Caco-2 (cell line): ENCODE results near the gene DLG2. TPM values are rescaled to one million over a fixed set of nuclear protein-coding genes. Genes with fewer than 3 reads are reported as not detected.

ENCODE experiments used
- BruUV-seq: library from RNA; stranded (reverse); fragments of 400-500 nt; replicated peaks from 2 replicates; lab custom pipeline; 2021; lab: Mats Ljungman, UMichigan
- CTCF ChIA-PET: fragments of 300-600 bp; sonication (Branson Sonifier 250); formaldehyde crosslinking; loops from one replicate; lab custom pipeline; 2022; ENCODE audit warnings: antibody characterized with exemption; lab: Charles Lee
- POLR2A ChIA-PET: fragments of 300-600 bp; sonication (Branson Sonifier 250); formaldehyde crosslinking; loops from one replicate; lab custom pipeline; 2022; ENCODE audit warnings: antibody characterized with exemption; lab: Charles Lee
- DNase-seq, 2 experiments: peaks; one replicate each; pipeline versions ENCODE4 v3.0.0 to v3.0.0-alpha.2; 2020 to 2022
- H3K27me3 ChIP-seq: replicated peaks from 2 replicates; pipeline ENCODE4 v1.6.0; 2011; ENCODE audit warnings: low read length; ENCODE audit not compliant: control insufficient read depth, insufficient read depth
- H3K36me3 ChIP-seq: 2 replicates; pipeline ENCODE4 v1.5.1; 2011; ENCODE audit warnings: low read length; ENCODE audit not compliant: control insufficient read depth, insufficient read depth
- H3K4me1 ChIP-seq: fragments of 250-450 bp; sonication (Bioruptor Pico); 2 replicates; pipeline ENCODE4 v1.5.1; 2020; ENCODE audit warnings: mild to moderate bottlenecking
- H3K4me3 ChIP-seq: 2 replicates; pipeline ENCODE4 v1.5.1; 2011; ENCODE audit warnings: low read depth, mild to moderate bottlenecking, control low read depth, low read length
- H3K9me3 ChIP-seq: fragments of 250-450 bp; sonication (Bioruptor Pico); 2 replicates; pipeline ENCODE4 v1.5.1; 2020; ENCODE audit warnings: mild to moderate bottlenecking, moderate library complexity
- H3K27ac Mint-ChIP-seq: one replicate; pipeline ENCODE4 v1.8.0; 2022; ENCODE audit warnings: mixed read lengths; ENCODE audit not compliant: unreplicated experiment
- H3K27me3 Mint-ChIP-seq: one replicate; pipeline ENCODE4 v1.8.0; 2022; ENCODE audit warnings: mixed read lengths; ENCODE audit not compliant: insufficient read depth, unreplicated experiment
- H3K36me3 Mint-ChIP-seq: one replicate; pipeline ENCODE4 v1.8.0; 2022; ENCODE audit warnings: mild to moderate bottlenecking, mixed read lengths; ENCODE audit not compliant: insufficient read depth, unreplicated experiment
- H3K4me1 Mint-ChIP-seq: one replicate; pipeline ENCODE4 v1.8.0; 2022; ENCODE audit warnings: low read depth, mixed read lengths; ENCODE audit not compliant: unreplicated experiment
- H3K4me3 Mint-ChIP-seq: one replicate; pipeline ENCODE4 v1.8.0; 2022; ENCODE audit warnings: mild to moderate bottlenecking, moderate library complexity, mixed read lengths; ENCODE audit not compliant: unreplicated experiment
- H3K9me3 Mint-ChIP-seq: one replicate; pipeline ENCODE4 v1.8.0; 2022; ENCODE audit warnings: mixed read lengths; ENCODE audit not compliant: unreplicated experiment
- intact Hi-C: fragments of 100-400 bp; cut with micrococcal nuclease; formaldehyde crosslinking; loops from one replicate; pipeline ENCODE4 v1.10.0; 2022; ENCODE audit not compliant: unreplicated experiment
- total RNA-seq: library from RNA; stranded (reverse); gene quantifications from 2 replicates; pipeline ENCODE4 v1.2.3, GENCODE V29; 2022
- TF ChIP-seq, protein P1 (sequence below), 2 experiments: fragments of 200-600 bp in 1 of 2; IDR thresholded peaks; 1 replicate in 1 of 2; 2 replicates in 1 of 2; pipeline versions ENCODE4 v1.5.1 to v1.8.0; 2011 to 2022; ENCODE audit warnings: antibody characterized with exemption in 1 of 2, control low read depth in 1 of 2, inconsistent platforms in 1 of 2, low read depth in 1 of 2, low read length in 1 of 2, mild to moderate bottlenecking in 1 of 2, moderate library complexity in 1 of 2; ENCODE audit not compliant: insufficient read depth in 1 of 2, severe bottlenecking in 1 of 2, unreplicated experiment in 1 of 2

Gene DLG2
- total RNA-seq, 1 experiment from 2014 or later: 21.6 TPM

DNA sequence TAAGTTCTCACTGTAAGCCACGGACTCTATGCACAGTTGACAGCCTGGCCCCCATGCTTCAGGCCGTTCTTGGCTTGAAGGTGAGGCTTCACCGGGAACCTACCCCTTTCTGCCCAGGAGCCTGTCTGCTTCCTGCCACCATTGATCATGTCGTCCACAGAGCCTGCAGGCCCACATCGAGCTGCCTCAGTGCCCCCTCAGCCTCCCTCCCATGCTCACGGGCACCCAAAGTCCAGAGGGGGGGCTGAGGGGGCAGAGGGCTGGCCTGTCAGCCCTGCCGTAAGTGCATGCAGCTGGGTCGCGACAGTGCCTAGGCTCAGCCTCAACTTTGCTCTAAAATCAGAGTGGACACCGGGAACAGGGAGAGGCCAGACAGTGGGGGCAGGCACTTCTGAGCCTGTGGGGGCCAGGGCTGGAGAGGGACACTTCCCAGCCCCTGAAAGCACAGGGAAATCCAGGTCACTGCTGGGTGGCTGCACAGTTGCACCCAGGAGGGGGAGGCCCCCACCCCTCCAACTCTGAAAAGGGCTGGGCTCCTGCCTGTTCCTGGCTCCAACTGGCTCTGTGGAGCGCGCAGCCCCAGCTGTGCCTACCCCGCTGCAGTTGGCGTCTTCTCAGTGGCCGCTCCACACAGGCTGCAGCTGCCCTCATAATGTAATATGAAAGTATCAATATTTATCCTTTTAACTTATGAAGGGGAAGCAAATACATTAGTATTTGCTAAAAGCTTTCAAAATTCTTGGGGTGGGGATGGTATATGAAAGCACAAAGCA lies 598.6 kb downstream of the DLG2 start:
- TF ChIP-seq, protein P1, sequence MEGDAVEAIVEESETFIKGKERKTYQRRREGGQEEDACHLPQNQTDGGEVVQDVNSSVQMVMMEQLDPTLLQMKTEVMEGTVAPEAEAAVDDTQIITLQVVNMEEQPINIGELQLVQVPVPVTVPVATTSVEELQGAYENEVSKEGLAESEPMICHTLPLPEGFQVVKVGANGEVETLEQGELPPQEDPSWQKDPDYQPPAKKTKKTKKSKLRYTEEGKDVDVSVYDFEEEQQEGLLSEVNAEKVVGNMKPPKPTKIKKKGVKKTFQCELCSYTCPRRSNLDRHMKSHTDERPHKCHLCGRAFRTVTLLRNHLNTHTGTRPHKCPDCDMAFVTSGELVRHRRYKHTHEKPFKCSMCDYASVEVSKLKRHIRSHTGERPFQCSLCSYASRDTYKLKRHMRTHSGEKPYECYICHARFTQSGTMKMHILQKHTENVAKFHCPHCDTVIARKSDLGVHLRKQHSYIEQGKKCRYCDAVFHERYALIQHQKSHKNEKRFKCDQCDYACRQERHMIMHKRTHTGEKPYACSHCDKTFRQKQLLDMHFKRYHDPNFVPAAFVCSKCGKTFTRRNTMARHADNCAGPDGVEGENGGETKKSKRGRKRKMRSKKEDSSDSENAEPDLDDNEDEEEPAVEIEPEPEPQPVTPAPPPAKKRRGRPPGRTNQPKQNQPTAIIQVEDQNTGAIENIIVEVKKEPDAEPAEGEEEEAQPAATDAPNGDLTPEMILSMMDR (IDR thresholded peaks at IDR 0.05; ENCODE audit: insufficient read depth in 1 of 2, low read depth in 1 of 2, low read length in 1 of 2, severe bottlenecking in 1 of 2, unreplicated experiment in 1 of 2): no peak
- DNase-seq: no peak
- intact Hi-C loops: no loop called here
- H3K9me3 ChIP-seq: no peaks in the 10 kb centered on the region
- H3K4me1 ChIP-seq: no peaks in the 10 kb centered on the region
- no peaks in the 10 kb centered on the region for H3K27me3 Mint-ChIP-seq
- H3K27me3 ChIP-seq: no peaks in the 10 kb centered on the region
- CTCF ChIA-PET: no interaction called here
- no peaks in the 10 kb centered on the region for H3K9me3 Mint-ChIP-seq
- POLR2A ChIA-PET: no interaction called here
- H3K27ac Mint-ChIP-seq: peak overlapping the region; percentile 55
- H3K4me1 Mint-ChIP-seq: no peaks in the 10 kb centered on the region
- no TSS peak for BruUV-seq
- no peak overlapping the region for H3K4me3 ChIP-seq
- H3K4me3 Mint-ChIP-seq: no peak overlapping the region
- no peaks in the 10 kb centered on the region for H3K36me3 ChIP-seq
- no peaks in the 10 kb centered on the region for H3K36me3 Mint-ChIP-seq

DNA sequence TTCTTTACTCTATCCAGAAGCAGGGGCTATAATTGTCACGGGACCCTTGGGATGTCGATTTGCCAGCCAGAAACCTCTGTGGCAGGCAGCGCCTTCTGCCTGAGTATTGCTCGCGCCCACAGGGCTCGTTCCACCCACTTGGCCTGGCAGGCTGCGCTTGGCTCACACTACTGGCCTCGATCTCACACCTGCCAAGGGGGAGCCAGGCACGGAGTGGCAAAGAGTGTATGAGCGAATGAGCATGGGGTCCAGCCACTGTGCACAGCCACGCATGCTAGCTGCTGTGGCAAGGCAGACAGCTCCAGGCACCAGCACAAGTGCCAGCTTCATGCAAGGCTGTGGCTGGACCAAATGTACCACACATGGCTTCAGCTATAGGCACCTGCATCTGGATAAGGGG lies 599.8 kb downstream of the DLG2 start:
- no TSS peak for BruUV-seq
- Histone ChIP-seq H3K36me3 (no peaks in the 10 kb centered on the region), H3K4me3 (no peak overlapping the region), H3K4me1 (no peaks in the 10 kb centered on the region), H3K27me3 (no peaks in the 10 kb centered on the region), H3K9me3 (no peaks in the 10 kb centered on the region)
- TF ChIP-seq, protein P1 (IDR thresholded peaks at IDR 0.05; ENCODE audit: insufficient read depth in 1 of 2, low read depth in 1 of 2, low read length in 1 of 2, severe bottlenecking in 1 of 2, unreplicated experiment in 1 of 2): no peak
- ChIA-PET CTCF (no interaction called here), POLR2A (no interaction called here)
- H3K4me3 Mint-ChIP-seq: no peak overlapping the region
- no peaks in the 10 kb centered on the region for H3K9me3 Mint-ChIP-seq
- no peaks in the 10 kb centered on the region for H3K36me3 Mint-ChIP-seq
- no peaks in the 10 kb centered on the region for H3K4me1 Mint-ChIP-seq
- intact Hi-C loops: no loop called here
- no peaks in the 10 kb centered on the region for H3K27me3 Mint-ChIP-seq
- no peak for DNase-seq
- no peak overlapping the region for H3K27ac Mint-ChIP-seq

DNA sequence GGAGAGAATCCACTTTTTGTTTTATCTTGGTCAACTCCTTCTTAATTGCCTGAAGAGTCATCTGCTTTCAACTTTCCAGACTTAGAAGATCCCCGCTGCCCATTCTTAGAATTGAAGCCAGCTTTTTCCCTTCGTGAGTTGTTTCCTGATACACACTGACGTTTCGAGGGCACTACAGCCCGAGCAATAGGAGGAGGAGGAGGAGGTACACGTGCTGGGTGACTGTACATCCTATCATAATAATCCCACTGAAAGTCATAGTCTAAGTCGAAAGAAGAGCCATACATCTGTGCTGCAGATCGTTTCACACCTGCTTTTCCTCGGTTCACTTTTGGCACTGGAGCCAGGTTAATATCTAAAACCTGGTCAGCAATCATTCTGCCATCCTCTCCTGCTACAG lies 606.1 kb downstream of the DLG2 start:
- CTCF ChIA-PET: no interaction called here
- intact Hi-C loops: no loop called here
- H3K9me3 Mint-ChIP-seq: no peaks in the 10 kb centered on the region

More for the DNA sequence above, 606.1 kb downstream of the DLG2 start:
- H3K4me1 ChIP-seq: no peaks in the 10 kb centered on the region
- no peaks in the 10 kb centered on the region for H3K27me3 ChIP-seq
- no peak overlapping the region for H3K4me3 ChIP-seq
- POLR2A ChIA-PET: no interaction called here
- DNase-seq: no peak
- H3K4me1 Mint-ChIP-seq: no peaks in the 10 kb centered on the region
- no peaks in the 10 kb centered on the region for H3K9me3 ChIP-seq
- TF ChIP-seq, protein P1 (IDR thresholded peaks at IDR 0.05; ENCODE audit: insufficient read depth in 1 of 2, low read depth in 1 of 2, low read length in 1 of 2, severe bottlenecking in 1 of 2, unreplicated experiment in 1 of 2): no peak
- H3K36me3 ChIP-seq: no peaks in the 10 kb centered on the region
- no peak overlapping the region for H3K4me3 Mint-ChIP-seq
- no peaks in the 10 kb centered on the region for H3K36me3 Mint-ChIP-seq
- H3K27ac Mint-ChIP-seq: no peak overlapping the region
- no TSS peak for BruUV-seq
- H3K27me3 Mint-ChIP-seq: peaks cover 6% of the 10 kb centered on the region
